HK-2 (cell line): Measurements from ENCODE around the gene NLRP3.
"Not testable (repeated sequence)": the region's sequence is repeated elsewhere in the genome, so short reads cannot be mapped to it uniquely, and the experiment has no call there.

Experiments
- DNase-seq: peaks from one replicate; pipeline ENCODE4 v3.0.0-alpha.2; 2018; ENCODE audit not compliant: unreplicated experiment

Gene NLRP3

DNA sequence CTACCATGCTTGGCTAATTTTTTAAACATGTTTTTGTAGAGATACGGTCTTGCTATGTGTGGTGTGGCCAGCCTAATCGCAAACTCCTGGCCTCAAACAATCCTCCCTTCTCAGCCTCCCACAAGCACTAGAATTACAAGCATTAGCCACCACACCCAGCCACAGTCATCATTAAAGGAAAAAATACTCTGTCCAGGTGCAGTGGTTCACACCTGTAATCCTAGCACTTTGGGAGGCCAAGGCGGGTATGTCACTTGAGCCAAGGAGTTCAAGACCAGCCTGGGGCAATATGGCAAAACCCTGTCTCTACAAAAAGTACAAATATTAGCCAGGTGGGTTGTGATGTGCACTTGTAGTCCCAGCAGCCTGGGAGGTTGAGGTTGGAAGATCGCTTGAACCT is 25.0 kb upstream of the NLRP3 start:
- DNase-seq: no peak

DNA sequence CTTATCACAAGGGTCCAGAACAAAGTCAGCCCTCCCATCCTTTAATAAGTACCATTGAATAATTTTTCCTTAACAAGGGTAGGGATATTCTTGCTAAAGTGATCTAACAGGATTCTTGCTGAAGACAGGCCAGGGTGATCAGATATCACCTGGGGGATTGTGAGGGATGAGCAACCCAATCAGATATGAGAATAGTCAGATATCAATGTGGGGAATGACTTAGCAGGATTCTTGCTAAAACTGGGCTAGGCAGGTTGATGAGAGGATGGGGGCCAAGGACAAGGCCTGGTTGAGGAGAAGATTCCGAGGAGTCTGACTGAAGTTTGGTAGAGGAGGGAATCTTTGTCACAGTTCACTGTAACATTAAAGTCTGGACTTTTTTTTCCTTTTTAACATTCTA is 23.9 kb upstream of the NLRP3 start:
- DNase-seq: no peak

DNA sequence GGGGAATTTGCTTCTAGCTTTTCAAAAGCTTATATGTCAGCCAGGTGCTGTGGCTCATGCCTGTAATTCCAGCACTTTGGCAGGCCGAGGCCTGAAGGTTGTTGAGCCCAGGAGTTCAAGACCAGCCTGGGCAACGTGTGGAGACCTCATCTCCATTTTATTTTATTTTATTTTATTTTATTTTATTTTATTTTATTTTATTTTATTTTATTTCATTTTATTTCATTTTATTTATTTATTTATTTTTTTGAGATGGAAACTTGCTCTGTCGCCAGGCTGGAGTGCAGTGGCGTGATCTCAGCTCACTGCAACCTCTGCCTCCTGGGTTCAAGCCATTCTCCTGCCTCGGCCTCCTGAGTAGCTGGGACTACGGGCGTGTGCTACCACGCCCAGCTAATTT is 20.9 kb upstream of the NLRP3 start:
- DNase-seq: not testable (repeated sequence)

DNA sequence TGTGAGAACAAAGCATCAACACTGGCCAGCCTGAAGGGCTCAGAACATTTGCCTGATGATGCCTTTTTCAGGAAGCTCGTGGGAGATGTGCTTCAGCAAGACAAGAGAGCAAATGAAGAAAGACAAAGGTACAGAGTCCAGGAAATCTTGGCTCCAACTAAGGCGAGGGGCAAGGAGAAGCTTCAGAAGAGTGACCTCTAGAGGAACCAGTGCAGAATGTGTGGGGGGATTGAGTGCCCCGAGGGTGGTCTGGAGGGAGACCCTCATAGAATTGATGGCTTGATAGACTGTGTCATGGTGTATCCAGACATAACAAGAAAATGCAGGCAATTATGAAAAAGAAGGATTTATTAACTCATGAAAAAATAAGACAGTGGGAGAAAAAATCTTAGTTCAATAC is 15.3 kb upstream of the NLRP3 start:
- no peak for DNase-seq

DNA sequence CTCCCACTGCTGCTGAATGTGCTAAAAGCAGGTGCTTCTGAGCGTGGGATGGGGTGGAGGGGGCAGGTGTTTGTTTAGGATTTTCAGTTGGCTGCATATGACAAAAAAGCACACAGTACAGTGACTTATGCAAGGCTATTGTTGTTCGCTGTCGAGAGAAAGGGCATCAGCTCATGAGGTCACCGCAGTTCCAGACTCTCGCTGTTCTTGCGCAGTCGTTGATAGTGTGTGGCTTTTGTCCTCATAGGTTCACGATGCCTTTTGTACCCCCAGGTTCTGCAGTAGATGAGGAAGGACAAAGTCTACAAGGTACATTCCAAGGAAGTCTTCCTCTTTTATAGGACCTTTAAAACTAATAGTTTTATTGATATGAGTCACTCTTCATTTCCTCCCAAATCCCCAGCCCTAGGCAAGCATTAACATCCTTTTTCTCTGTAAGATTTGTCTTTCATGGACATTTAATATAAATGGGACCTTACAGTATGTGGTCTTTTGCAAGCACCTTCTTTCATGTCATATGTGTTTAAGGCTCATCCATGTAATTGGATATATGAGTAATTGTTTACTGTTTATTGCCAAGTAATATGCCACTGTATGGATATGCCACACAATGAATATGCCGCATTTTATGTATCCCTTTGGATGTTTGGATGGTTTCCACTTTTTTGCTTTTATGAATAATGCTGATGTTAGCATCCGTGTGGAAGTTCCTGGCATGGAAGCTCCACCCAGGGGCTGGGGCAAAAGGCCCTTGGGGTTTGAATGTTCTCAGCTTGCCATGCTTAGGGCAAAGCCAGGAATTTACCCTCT is 14.5 kb upstream of the NLRP3 start:
- DNase-seq: no peak

DNA sequence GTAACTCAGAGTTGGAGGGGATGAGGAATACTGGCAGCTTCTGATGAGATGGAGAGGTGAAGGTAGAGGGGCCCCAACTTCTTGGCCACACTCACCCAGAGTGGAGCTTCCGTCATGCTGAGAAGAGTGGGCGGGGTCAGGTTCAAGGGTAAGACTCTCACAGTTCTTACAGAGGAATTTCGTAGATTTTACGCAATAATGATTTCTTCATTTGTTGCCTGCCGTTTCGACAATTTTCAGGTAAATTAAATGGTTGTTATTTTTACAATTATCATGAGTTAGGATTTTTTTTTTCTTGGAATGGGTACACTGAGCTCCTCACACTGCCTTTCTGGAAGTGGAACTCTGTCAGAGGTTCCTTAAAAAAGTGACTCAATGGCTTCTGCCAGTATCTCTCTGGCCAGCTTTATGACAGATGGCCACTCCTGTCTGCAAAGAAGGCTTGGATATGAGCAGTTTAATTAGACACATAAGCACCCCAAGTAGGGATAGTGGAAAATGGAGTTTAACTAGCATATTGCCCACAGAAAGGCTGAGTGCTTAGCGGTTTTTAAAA is 13.8 kb upstream of the NLRP3 start:
- no peak for DNase-seq

DNA sequence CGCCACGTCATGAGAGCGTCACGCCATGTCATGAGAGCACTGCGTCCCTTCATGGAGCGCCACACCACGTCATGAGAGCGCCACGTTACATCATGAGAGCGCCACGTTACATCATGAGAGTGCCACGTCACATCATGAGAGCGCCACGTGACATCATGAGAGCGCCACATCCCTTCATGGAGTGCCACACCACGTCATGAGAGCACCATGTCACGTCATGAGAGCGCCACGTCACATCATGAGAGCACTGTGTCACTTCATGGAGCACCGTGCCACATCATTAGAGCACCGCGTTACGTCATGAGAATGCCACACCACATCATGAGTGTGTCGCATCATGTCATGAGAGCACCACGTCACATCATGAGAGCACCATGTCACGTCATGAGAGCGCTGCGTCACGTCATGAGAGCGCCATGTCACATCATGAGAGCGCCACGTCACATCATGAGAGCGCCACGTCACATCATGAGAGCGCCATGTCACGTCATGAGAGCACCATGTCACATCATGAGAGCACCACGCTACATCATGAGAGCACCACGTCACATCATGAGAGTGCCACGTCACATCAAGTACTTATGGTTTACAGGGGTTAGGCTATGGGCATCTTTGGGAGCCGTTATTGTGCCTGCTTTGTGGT is 9.8 kb upstream of the NLRP3 start:
- DNase-seq: no peak

DNA sequence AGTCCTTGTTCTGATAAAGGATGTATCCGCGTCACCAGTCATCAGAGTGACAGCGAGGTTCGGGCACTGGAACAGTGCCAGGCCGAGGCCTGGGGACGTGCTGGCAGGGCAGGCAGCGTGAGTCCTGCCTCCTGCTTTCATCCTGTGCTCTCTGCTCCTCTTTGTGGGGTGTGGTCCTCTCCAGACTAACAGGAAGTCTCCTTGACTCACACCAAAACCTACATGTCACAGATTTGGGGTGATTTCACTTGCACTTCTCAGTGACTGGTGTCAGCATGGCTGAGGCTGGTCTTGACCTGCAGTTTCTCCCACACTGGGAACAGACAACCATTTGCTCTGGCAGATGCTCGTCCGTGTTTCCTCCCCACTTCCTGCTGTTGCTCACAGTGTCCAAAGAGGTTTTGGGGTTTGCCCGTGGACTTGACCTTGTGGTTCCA is 8.8 kb upstream of the NLRP3 start:
- DNase-seq: no peak

DNA sequence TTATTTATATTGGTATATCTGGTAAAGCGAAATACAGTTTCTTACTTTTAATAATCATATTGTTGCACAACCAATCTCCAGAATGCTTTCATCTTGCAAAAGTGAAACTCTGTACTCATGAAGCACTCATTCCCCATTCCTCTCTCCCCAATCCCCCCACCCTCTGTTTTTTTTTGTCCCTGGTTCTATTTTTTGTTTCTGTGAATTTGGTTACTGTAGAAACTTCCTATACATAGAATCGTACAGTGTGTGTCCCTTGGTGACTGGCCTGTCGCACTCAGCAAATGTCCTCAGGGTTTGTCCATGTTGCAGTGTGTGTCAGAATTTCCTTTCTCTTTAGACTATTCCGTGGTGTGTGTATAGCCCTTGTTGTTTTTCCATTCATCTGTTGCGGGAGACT is 7.9 kb upstream of the NLRP3 start:
- DNase-seq: no peak

DNA sequence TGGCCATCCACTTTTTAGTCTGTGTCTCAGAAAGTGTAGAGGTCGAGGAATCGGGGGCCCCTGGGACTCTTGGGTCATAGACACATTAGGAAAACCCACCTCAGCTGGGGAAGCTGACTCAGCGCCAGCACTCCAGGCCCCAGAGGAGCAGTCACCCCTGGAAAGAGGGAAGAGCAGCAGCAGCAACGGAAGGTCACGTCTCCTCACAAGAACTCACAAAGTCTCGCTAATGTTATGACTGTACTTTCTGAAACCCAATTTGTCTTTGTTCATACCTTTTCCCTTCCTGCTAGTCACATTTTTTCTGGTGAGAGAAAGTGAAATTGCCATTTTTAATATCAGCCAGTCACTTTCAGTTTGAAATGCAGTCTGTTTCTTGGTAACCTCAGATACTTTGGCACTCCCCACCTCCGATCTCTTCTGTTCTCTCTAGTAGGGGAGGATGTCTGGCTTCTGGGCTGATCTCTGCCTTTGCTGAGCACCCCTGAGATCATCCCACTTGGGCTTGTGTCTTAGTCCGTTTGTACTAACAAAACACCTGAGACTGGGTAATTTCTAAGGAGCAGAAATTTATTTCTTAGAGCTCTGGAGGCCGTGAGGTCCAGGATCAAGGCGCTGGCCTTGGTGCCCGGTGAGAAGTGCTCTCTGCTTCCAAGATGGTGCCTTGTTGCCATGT is 6.0 kb upstream of the NLRP3 start:
- DNase-seq: no peak

DNA sequence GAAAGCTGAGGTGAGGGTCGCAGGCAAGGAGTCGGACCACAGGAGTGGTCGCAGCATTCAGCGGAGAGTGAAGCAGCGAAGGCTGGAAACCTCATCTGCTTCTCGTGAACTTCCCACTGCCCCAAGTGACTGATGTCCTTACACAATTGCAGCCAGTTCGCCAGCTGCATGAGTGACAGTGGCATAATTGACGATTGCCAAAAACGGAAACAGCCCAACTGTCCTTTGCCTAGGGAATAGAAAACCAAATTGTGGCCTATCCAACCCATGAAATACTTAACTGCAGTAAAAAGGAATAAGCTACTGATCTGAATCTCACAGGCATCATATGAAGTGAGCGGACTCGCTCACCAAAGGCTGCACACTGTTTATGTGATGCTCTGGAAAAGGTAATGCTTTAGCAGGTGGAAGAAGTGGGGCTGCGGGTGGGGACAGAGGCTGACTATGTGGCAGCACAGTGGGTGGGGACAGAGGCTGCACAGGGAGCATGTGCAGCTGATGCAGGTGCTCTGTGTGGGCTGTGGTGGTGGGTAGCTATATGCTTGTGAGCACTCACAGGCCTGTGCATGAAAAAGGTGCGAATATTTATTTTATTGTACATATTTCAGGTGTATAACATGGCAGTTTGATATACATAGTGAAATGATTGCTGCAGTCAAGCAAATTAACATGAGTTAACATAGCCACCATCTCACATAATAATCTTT is 4.2 kb upstream of the NLRP3 start:
- DNase-seq: no peak

DNA sequence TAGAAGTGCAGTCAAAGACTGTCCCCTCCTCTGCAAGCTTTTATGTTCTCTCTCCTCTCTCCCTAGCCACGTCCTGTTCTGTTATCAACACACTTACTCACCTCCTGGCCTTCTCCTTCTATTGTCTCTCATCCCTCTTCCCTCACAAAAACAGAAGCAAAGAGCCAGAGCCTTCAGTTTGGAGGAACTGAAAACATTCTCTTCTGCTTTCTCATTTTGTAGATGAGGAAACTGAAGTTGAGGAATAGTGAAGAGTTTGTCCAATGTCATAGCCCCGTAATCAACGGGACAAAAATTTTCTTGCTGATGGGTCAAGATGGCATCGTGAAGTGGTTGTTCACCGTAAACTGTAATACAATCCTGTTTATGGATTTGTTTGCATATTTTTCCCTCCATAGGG is 1.9 kb downstream of the NLRP3 start:
- no peak for DNase-seq

DNA sequence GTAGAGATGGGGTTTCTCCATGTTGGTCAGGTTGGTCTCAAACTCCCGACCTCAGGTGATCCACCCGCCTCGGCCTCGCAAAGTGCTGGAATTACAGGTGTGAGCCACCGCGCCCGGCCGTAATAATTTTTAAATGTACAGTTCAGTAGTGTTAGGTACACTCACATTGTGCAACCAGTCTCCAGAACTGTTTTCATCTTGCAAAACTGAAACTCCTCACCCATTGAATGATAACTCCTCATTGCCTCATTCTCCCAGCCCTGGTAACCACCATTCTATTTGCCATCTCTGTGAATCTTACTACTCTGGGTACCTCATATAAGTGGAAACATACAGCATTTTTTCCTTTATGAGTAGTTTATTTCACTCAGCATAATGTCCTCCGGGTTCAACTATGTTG is 3.4 kb downstream of the NLRP3 start:
- no peak for DNase-seq

DNA sequence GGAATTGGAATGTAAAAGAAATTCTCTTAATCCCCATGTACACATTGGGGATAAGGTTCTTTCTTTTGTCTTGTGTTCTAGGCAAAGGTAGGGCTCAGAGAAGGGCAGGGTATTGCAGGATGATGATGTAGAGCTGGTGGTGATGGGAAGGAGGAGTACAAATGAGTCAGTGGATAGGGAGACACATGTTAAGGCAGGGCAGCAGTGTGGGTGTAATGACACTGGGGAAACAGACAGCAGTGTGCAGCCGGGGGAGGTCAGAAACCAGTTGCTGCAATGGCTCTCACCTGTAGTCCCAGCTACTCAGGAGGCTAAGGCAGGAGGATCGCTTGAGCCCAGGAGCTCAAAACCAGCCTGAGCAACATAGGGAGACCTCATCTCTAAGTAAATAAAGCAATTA is 5.1 kb downstream of the NLRP3 start:
- DNase-seq: no peak

DNA sequence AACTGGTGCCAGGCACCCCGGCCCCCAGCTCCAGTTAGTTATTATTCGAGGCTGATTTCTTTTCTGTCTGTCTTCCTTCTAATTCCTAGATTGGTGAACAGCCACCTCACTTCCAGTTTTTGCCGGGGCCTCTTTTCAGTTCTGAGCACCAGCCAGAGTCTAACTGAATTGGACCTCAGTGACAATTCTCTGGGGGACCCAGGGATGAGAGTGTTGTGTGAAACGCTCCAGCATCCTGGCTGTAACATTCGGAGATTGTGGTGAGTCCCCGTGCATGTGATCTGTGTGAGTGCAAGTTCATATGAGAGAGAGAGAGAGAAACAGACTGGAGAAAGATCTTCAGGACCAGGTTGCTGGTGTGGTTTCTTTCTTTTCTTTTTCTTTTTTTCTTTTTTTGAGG is 13.5 kb downstream of the NLRP3 start:
- no peak for DNase-seq

DNA sequence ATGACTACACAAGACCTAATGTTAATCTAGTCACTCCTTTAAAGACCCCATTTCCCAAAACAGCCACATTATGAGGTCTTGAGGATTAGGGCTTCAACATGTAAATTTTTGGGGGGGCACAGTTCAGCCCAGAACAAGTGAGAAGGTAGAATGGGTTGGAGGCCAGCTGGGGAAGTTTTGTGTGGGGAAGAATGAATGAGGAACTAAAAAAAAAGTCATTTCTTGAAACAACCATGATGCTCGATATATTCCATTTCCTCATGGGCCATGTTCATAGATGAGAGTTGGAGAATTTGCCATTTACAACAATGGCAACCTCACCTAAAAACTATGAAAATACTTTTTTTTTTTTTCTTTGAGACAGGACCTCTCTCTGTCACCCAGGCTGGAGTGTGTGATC is 14.5 kb downstream of the NLRP3 start:
- DNase-seq: no peak

DNA sequence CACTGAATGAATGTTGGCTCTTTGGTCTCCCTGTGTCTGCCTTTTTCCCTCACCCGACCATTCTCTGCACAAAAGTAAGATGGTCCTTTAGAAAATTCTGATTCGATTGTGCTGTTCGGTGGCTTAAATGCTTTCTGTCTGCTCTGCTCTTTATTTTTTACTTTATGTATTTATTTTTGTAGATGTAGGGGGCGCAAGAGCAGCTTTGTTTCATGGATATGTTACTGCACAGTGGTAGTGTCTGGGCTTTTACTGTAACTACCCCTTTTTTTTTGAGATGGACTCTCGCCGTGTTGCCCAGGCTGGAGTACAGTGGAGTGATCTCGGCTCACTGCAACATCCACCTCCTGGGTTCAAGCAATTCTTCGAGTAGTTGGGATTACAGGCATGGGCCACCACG is 15.7 kb downstream of the NLRP3 start:
- no peak for DNase-seq

DNA sequence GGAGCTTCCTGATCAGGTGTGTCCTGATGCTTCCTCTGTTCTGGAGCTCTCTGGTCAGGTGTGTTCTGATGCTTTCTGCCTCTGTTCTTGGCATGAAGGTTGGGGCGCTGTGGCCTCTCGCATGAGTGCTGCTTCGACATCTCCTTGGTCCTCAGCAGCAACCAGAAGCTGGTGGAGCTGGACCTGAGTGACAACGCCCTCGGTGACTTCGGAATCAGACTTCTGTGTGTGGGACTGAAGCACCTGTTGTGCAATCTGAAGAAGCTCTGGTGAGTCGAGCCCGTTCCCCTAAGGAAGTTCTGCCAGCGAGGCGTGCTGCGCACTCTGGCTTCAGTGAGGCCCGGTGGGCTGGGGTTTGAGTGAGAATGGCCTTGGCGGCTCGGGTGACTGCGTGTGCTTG is 18.0 kb downstream of the NLRP3 start:
- no peak for DNase-seq

DNA sequence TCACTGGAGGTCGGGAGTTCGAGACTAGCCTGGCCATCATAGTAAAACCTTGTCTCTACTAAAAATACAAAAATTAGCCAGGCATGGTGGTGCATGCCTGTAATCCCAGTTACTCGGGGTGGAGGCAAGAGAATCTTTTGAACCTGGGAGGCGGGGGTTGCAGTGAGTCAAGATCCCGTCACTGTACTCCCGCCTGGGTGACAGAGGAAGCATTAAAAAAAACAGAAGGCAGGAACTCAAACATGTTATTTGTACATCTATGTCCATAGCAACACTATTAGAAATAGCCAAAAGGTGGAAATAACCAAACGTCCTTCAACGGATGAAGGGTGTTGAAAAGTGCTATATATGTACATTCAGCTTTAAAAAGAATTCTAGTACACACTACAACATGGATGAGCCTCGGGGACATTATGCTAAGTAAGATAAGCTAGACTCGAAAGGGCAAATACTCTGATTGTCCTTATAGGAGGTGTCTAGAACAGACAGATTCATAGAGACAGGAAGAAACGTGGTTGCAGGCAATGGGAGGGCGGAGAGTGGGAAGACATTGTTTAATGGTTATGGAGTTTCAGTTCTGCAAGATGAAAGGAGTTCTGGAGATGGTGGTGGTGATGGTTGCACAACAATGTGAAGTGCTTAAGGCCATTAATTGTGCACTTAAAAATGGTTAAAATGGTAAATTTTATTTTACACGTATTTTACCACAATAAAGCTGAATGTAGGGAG is 19.2 kb downstream of the NLRP3 start:
- DNase-seq: no peak

DNA sequence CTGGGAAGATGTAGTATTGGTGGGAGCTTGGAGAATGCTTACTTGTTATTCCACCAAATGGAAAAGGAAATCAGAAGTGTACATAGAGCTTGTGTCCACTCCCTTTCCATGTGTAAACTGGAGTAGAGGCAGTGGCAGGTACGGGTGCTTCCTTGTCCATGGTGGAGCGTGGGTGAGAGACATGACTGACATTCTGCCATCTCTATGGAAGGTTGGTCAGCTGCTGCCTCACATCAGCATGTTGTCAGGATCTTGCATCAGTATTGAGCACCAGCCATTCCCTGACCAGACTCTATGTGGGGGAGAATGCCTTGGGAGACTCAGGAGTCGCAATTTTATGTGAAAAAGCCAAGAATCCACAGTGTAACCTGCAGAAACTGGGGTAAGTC is 19.8 kb downstream of the NLRP3 start:
- no peak for DNase-seq
